NCI-H1694 (cell line): Measurements from ENCODE around the gene LASP1.
A peak's percentile ranks its signal among the peaks of the same experiment; 100 is the strongest.

Experiments
- DNase-seq: peaks from one replicate; lab custom pipeline; 2025; lab: John Stamatoyannopoulos, UW

The LASP1 gene

GRCh38 chr17:38868817-38869525 is 887 bp upstream of the LASP1 start:
- peak; percentile 92 for DNase-seq

- no peak for DNase-seq
Measured at GRCh38 chr17:38870259-38871165, 654 bp downstream of the LASP1 start.

- DNase-seq = no peak
Measured at GRCh38 chr17:38871247-38872015, 1.6 kb downstream of the LASP1 start.

GRCh38 chr17:38872027-38872511 is 2.2 kb downstream of the LASP1 start:
- DNase-seq = no peak

- no peak for DNase-seq
Measured at GRCh38 chr17:38872671-38873385, 3.0 kb downstream of the LASP1 start.

- no peak for DNase-seq
Measured at GRCh38 chr17:38873640-38874380, 4.0 kb downstream of the LASP1 start.

- DNase-seq = no peak
Measured at GRCh38 chr17:38874505-38875400, 4.9 kb downstream of the LASP1 start.

- DNase-seq = no peak
Measured at GRCh38 chr17:38875477-38876075, 5.7 kb downstream of the LASP1 start.

GRCh38 chr17:38877130-38877851 is 7.4 kb downstream of the LASP1 start:
- no peak for DNase-seq

GRCh38 chr17:38879878-38880665 is 10.2 kb downstream of the LASP1 start:
- DNase-seq = no peak

- DNase-seq = no peak
Measured at GRCh38 chr17:38881600-38882191, 11.8 kb downstream of the LASP1 start.

GRCh38 chr17:38882870-38883269 is 13.0 kb downstream of the LASP1 start:
- DNase-seq = no peak

- no peak for DNase-seq
Measured at GRCh38 chr17:38883592-38884526, 14.0 kb downstream of the LASP1 start.

- DNase-seq = no peak
Measured at GRCh38 chr17:38885044-38885727, 15.3 kb downstream of the LASP1 start.

- peak; percentile 56 for DNase-seq
Measured at GRCh38 chr17:38885728-38886642, 16.1 kb downstream of the LASP1 start.
